Cardiac muscle cell (in vitro differentiated cells and primary cell): ENCODE data around the gene APIP. TPM values are rescaled to one million over a fixed set of nuclear protein-coding genes. Genes with fewer than 3 reads are reported as not detected.

Experiments
- DNase-seq, 2 donors: peaks; one replicate each; pipeline versions ENCODE4 v3.0.0 to v3.0.0-alpha.2; 2010 to 2017; ENCODE audit warnings: low read depth in 1 of 2, low spot score in 1 of 2
- H3K27ac ChIP-seq: fragments of 200-600 bp; sonication (generic); 2 replicates; pipeline ENCODE4 v1.5.1; 2016
- H3K27me3 ChIP-seq: fragments of 200-600 bp; sonication (generic); 2 replicates; pipeline ENCODE4 v1.6.0; 2016; ENCODE audit warnings: control low read depth
- H3K36me3 ChIP-seq: fragments of 200-600 bp; sonication (generic); 2 replicates; pipeline ENCODE4 v1.5.1; 2016; ENCODE audit warnings: control low read depth
- H3K4me1 ChIP-seq: fragments of 200-600 bp; sonication (generic); 2 replicates; pipeline ENCODE4 v1.8.1; 2017; ENCODE audit warnings: low read depth, mild to moderate bottlenecking, mixed run types
- H3K4me3 ChIP-seq: fragments of 200-600 bp; sonication (generic); 2 replicates; pipeline ENCODE4 v1.5.1; 2016; ENCODE audit warnings: mild to moderate bottlenecking
- H3K9me3 ChIP-seq: fragments of 200-600 bp; sonication (generic); 2 replicates; pipeline ENCODE4 v1.5.1; 2017; ENCODE audit warnings: low read depth, mild to moderate bottlenecking, control low read depth
- CTCF ChIP-seq: IDR thresholded peaks from 2 replicates; pipeline ENCODE4 v1.5.1; 2012; ENCODE audit warnings: low read depth, mild to moderate bottlenecking, low read length
- polyA plus RNA-seq: library from polyadenylated mRNA; unstranded; fragments of >200 nt; fragmentation: Nextera tagmentation; extraction: Ambion mirVana; gene quantifications from 2 replicates; pipeline ENCODE4 v1.2.1, GENCODE V29; 2016
- total RNA-seq: library from RNA; depleted of rRNA; stranded (reverse); fragments of >200 nt; gene quantifications from 2 replicates; pipeline ENCODE4 v1.2.3, GENCODE V29; 2016

APIP gene
- total and polyA plus RNA-seq, 2 experiments from 2014 or later = 18.3 to 29.2 TPM

DNA sequence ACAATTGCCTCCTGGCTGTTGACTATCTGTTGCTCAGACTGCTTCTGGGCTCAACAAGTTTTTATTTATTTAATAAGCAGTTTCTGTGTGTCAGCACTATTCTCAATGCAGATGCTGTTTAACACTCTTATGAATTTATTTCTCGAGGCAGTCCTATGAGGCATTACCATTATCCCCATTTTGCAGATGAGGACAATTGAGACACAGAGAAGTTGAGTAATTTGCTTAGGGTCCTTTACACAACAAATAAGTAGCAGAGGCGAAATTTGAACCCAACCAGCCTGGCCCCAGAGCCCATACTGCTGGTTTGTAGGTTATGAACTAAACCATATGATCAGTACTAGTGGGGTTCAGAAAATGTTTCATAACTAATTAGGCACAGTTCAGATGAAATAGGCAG is 58.7 kb downstream of the APIP start:
- Histone ChIP-seq H3K27me3 (no peaks in the 10 kb centered on the region), H3K4me3 (no peak overlapping the region), H3K27ac (no peak overlapping the region), H3K9me3 (no peaks in the 10 kb centered on the region), H3K4me1 (peaks cover 3% of the 10 kb centered on the region), H3K36me3 (no peaks in the 10 kb centered on the region)
- no peak for DNase-seq
- TF ChIP-seq CTCF = no peak

DNA sequence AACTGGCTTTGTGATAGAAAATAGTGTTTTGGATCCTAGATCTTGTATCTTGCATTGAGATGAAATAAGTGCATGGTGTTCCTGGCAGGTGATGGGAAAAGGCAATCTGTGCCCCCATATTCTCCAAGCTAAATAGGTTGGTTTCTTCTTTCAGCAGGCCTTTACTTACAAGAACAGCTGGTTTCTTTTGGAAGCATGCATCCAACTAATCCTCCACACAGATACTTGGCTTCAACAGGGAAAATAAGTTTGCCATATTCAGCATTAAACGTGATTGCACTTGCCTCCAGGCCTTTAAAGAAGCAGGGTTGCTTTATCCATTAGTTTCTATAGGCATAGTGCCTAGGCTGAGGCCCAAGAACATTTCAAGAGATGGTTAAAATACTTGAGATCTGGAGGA is 59.9 kb downstream of the APIP start:
- Histone ChIP-seq H3K4me1 (peaks cover 3% of the 10 kb centered on the region), H3K27me3 (no peaks in the 10 kb centered on the region)
- TF ChIP-seq CTCF = no peak

DNA sequence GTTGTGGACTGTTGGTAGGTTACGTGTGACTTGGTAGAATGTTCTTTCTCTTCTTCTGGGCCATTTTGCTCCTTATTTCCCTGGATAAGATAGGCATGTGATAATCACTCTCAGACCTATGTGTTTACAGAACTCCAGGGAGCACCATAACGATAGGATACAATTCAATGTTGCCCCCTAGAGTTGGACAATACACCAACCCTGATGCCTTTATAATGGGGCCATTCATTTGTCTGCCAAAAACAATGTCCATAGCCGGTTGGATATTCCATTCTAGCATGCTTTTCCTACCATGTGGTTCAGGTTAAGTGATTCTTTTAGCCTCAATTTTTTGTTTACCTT is 60.5 kb downstream of the APIP start:
- DNase-seq = no peak
- no peak for TF ChIP-seq CTCF
- H3K4me1 ChIP-seq = peaks cover 3% of the 10 kb centered on the region

More for the DNA sequence above, 59.9 kb downstream of the APIP start:
- Histone ChIP-seq H3K4me3 (no peak overlapping the region), H3K9me3 (no peaks in the 10 kb centered on the region), H3K36me3 (no peaks in the 10 kb centered on the region), H3K27ac (no peak overlapping the region)
- no peak for DNase-seq

GRCh38 chr11:34855021-34855753 is 61.0 kb downstream of the APIP start:
- no peak for TF ChIP-seq CTCF
- Histone ChIP-seq H3K4me1 (peaks cover 3% of the 10 kb centered on the region), H3K4me3 (no peak overlapping the region), H3K27me3 (no peaks in the 10 kb centered on the region), H3K27ac (no peak overlapping the region), H3K9me3 (no peaks in the 10 kb centered on the region), H3K36me3 (no peaks in the 10 kb centered on the region)
- peak in 1 of 2 donors; percentile 56 for DNase-seq

More for the DNA sequence above, 60.5 kb downstream of the APIP start:
- Histone ChIP-seq H3K4me3 (no peak overlapping the region), H3K9me3 (no peaks in the 10 kb centered on the region), H3K27me3 (no peaks in the 10 kb centered on the region), H3K36me3 (no peaks in the 10 kb centered on the region), H3K27ac (no peak overlapping the region)

GRCh38 chr11:34851916-34852315 is 64.3 kb downstream of the APIP start:
- Histone ChIP-seq H3K4me1 (no peaks in the 10 kb centered on the region), H3K4me3 (no peak overlapping the region), H3K36me3 (no peaks in the 10 kb centered on the region), H3K9me3 (no peaks in the 10 kb centered on the region), H3K27me3 (no peaks in the 10 kb centered on the region), H3K27ac (no peak overlapping the region)
- DNase-seq = no peak
- no peak for TF ChIP-seq CTCF
